OCI-LY3 (cell line): Measurements from ENCODE around the gene CEP135.

ENCODE experiments used
- CTCF ChIP-seq: fragments of 200-600, 300-600 bp; sonication (generic); IDR thresholded peaks from 2 replicates; pipeline ENCODE4 v1.5.1; 2014; ENCODE audit warnings: antibody characterized with exemption, low read length, low read depth
- EZH2phosphoT487 ChIP-seq: fragments of 200-600 bp; shearing (Covaris generic); IDR thresholded peaks from 2 replicates; pipeline ENCODE4 v1.6.1; 2018; ENCODE audit warnings: antibody characterized with exemption, mixed run types, low read depth

GRCh38 chr4:56052966-56053365 lies 104.2 kb downstream of the CEP135 start:
- no peak for TF ChIP-seq CTCF
- no peak for TF ChIP-seq EZH2phosphoT487
